Transverse colon (tissue), 4 donors: ENCODE results near the gene RSPO1. TPM values are rescaled to one million over a fixed set of nuclear protein-coding genes. Genes with fewer than 3 reads are reported as not detected.

Experiments
- DNase-seq: peaks from one replicate; pipeline ENCODE4 v3.0.0-alpha.2; 2019
- H3K27ac ChIP-seq, 4 donors: fragments of 200-600 bp; sonication (generic); 2 replicates each; pipeline ENCODE4 v1.5.1; 2016 to 2018; ENCODE audit warnings: inconsistent platforms in 4 of 4
- H3K27me3 ChIP-seq: fragments of 200-600 bp; sonication (generic); 2 replicates; pipeline ENCODE4 v1.5.1; 2017; ENCODE audit warnings: inconsistent platforms
- H3K36me3 ChIP-seq, 4 donors: fragments of 200-600 bp; sonication (generic); 2 replicates each; pipeline ENCODE4 v1.5.1; 2017 to 2019; ENCODE audit warnings: inconsistent platforms in 4 of 4
- H3K4me1 ChIP-seq, 4 donors: fragments of 200-600 bp; sonication (generic); 2 replicates each; pipeline ENCODE4 v1.5.1; 2017 to 2020; ENCODE audit warnings: inconsistent platforms in 4 of 4
- H3K4me3 ChIP-seq, 4 donors: fragments of 200-600 bp; sonication (generic); 1 replicate in 1 of 4; 2 replicates in 3 of 4; pipeline versions ENCODE4 v1.5.1 to v1.6.1; 2017 to 2019; ENCODE audit warnings: inconsistent platforms in 4 of 4
- H3K9me3 ChIP-seq, 2 donors: fragments of 200-600 bp; sonication (generic); 2 replicates each; pipeline ENCODE4 v1.5.1; 2017 to 2019; ENCODE audit warnings: inconsistent platforms in 2 of 2
- CTCF ChIP-seq, 5 experiments: fragments of 200-600 bp in 3 of 5; fragments of 450-650 bp in 2 of 5; sonication (generic) in 3 of 5; IDR thresholded peaks; 1 replicate in 2 of 5; 2 replicates in 3 of 5; pipeline ENCODE4 v1.5.1; 2016 to 2017; ENCODE audit warnings: antibody characterized with exemption in 5 of 5, inconsistent platforms in 3 of 5, mild to moderate bottlenecking in 2 of 5, moderate library complexity in 1 of 5
- EP300 ChIP-seq: sonication (generic); formaldehyde crosslinking; IDR thresholded peaks from one replicate; pipeline ENCODE4 v1.6.1; 2017; ENCODE audit warnings: antibody characterized with exemption, low read depth
- POLR2A ChIP-seq: fragments of 450-650 bp; IDR thresholded peaks from one replicate; pipeline ENCODE4 v1.6.1; 2016; ENCODE audit warnings: antibody characterized with exemption, mild to moderate bottlenecking, moderate library complexity
- POLR2AphosphoS5 ChIP-seq, 3 donors: sonication (generic); formaldehyde crosslinking; IDR thresholded peaks; one replicate each; pipeline ENCODE4 v1.6.1; 2016; ENCODE audit warnings: antibody characterized with exemption in 3 of 3
- WGBS, 2 donors: methylation state at CpG; one replicate each; pipeline ENCODE4 v1.1.5; 2018; ENCODE audit warnings: low coverage in 1 of 2; 5-methylcytosine and 5-hydroxymethylcytosine counted together
- in situ Hi-C, 4 donors: fragments of 200-750 bp; cut with MboI; loops; one replicate each; pipeline versions ENCODE4 v1.15.0 to v1.15.1; 2017; ENCODE audit warnings: low sequenced_read_pairs in 3 of 4, low pct_ligation_motif_present in 1 of 4, low pct_unique_long_range_greater_than_20kb in 1 of 4
- intact Hi-C: fragments of 100-400 bp; cut with DNase I; formaldehyde crosslinking; loops from one replicate; pipeline ENCODE4 v1.15.1; 2023; ENCODE audit warnings: low total_unique reads
- total RNA-seq, 4 donors: library from RNA; depleted of rRNA; stranded (reverse); fragments of >200 nt; gene quantifications; one replicate each; pipeline ENCODE4 v1.1.0, GENCODE V29; 2016

RSPO1 gene
- total RNA-seq, 4 donors from 2014 or later = 0.40 to 11.6 (median 1.2) TPM

GRCh38 chr1:37677808-37678207, 43.1 kb upstream of the RSPO1 start:
- Histone ChIP-seq H3K27me3 (peaks cover 1% of the 10 kb centered on the region), H3K4me3 (no peak overlapping the region), H3K27ac (no peak overlapping the region), H3K4me1 (peaks cover 0 to 19% (median 6%) of the 10 kb centered on the region in 4 donors), H3K9me3 (no peaks in the 10 kb centered on the region), H3K36me3 (peaks cover 0 to 4% (median 0%) of the 10 kb centered on the region in 4 donors)
- no peak for DNase-seq
- in situ Hi-C loops (loop anchor here in 2 of 4 donors (5.0 to 25.0 kb wide), 2 partner anchors 81 to 216 kb away; partner anchors contain the start of genes ZC3H12A (in 2 of the 2) and GNL2 (in 1 of the 2)), intact Hi-C loops (no loop called here)
- WGBS, 2 donors = 85 to 86% methylated on average over 2 to 5 of the region's 5 CpGs
- no peak for TF ChIP-seq EP300
- no peak for TF ChIP-seq POLR2AphosphoS5 (IDR thresholded peaks at IDR 0.05)
- TF ChIP-seq CTCF (IDR thresholded peaks at IDR 0.05) = no peak
- TF ChIP-seq POLR2A = no peak

- 72 to 75% methylated on average over 4 of the region's 4 CpGs for WGBS, 2 donors
- Histone ChIP-seq H3K27ac (peak overlapping the region in 2 of 4 donors; percentile 23 to 80), H3K36me3 (no peaks in the 10 kb centered on the region), H3K4me1 (peaks cover 0 to 19% (median 5%) of the 10 kb centered on the region in 4 donors), H3K4me3 (no peak overlapping the region), H3K27me3 (peaks cover 7% of the 10 kb centered on the region), H3K9me3 (no peaks in the 10 kb centered on the region)
- no peak for TF ChIP-seq POLR2AphosphoS5 (IDR thresholded peaks at IDR 0.05)
- TF ChIP-seq CTCF (IDR thresholded peaks at IDR 0.05) = no peak
- TF ChIP-seq POLR2A = no peak
- no peak for TF ChIP-seq EP300
- DNase-seq = no peak
- in situ Hi-C loops (loop anchor here in 2 of 4 donors (5.0 to 25.0 kb wide), 2 partner anchors 80 to 215 kb away; partner anchors contain the start of genes ZC3H12A (in 2 of the 2) and GNL2 (in 1 of the 2)), intact Hi-C loops (no loop called here)
Measured at GRCh38 chr1:37677143-37677439, 42.4 kb upstream of the RSPO1 start.

- intact Hi-C loops = no loop called here
- Histone ChIP-seq H3K27me3 (peaks cover 9% of the 10 kb centered on the region), H3K4me1 (peaks cover 0 to 19% (median 5%) of the 10 kb centered on the region in 4 donors), H3K4me3 (no peak overlapping the region), H3K27ac (peak overlapping the region; percentile 58 to 80 (median 60)), H3K36me3 (no peaks in the 10 kb centered on the region), H3K9me3 (no peaks in the 10 kb centered on the region)
- in situ Hi-C loops = loop anchor here in 2 of 4 donors (5.0 to 25.0 kb wide), 2 partner anchors 79 to 214 kb away; partner anchors contain the start of genes ZC3H12A (in 2 of the 2) and GNL2 (in 1 of the 2)
- peak; percentile 30 for DNase-seq
- TF ChIP-seq POLR2A (no peak), EP300 (no peak), CTCF (IDR thresholded peaks at IDR 0.05) (no peak), POLR2AphosphoS5 (IDR thresholded peaks at IDR 0.05) (peak; percentile 5 to 65 (median 58))
- WGBS, 2 donors = 30 to 40% methylated on average over 5 to 14 of the region's 14 CpGs
Measured at GRCh38 chr1:37676281-37677142, 41.8 kb upstream of the RSPO1 start.

- Histone ChIP-seq H3K27me3 (peaks cover 25% of the 10 kb centered on the region), H3K4me3 (no peak overlapping the region), H3K9me3 (no peaks in the 10 kb centered on the region), H3K27ac (no peak overlapping the region), H3K36me3 (no peaks in the 10 kb centered on the region), H3K4me1 (peaks cover 0 to 19% (median 5%) of the 10 kb centered on the region in 4 donors)
- TF ChIP-seq EP300 = no peak
- TF ChIP-seq POLR2A = no peak
- TF ChIP-seq CTCF (IDR thresholded peaks at IDR 0.05) = no peak
- TF ChIP-seq POLR2AphosphoS5 (IDR thresholded peaks at IDR 0.05) = no peak
- intact Hi-C loops (no loop called here), in situ Hi-C loops (loop anchor here in 1 of 4 donors (25.0 kb wide), 1 partner anchor 237 kb away; no protein-coding TSS in a partner anchor)
- WGBS, 2 donors = 59% methylated on average over 10 of the region's 10 CpGs; no CpG with 5 or more reads in 1 of the 2 donors
- no peak for DNase-seq
Measured at GRCh38 chr1:37673920-37674319, 39.2 kb upstream of the RSPO1 start.
